Stimulated activated CD4-positive, alpha-beta T cell treated with anti-CD3 and anti-CD28 coated beads, Interleukin-2, amount 100 ng/mL, for 24 hours (primary cell): ENCODE results near the gene ULK2.

Source experiments
- DNase-seq, 2 donors: peaks; one replicate each; pipeline ENCODE4 v3.0.0-alpha.2; 2020

Gene ULK2

DNA sequence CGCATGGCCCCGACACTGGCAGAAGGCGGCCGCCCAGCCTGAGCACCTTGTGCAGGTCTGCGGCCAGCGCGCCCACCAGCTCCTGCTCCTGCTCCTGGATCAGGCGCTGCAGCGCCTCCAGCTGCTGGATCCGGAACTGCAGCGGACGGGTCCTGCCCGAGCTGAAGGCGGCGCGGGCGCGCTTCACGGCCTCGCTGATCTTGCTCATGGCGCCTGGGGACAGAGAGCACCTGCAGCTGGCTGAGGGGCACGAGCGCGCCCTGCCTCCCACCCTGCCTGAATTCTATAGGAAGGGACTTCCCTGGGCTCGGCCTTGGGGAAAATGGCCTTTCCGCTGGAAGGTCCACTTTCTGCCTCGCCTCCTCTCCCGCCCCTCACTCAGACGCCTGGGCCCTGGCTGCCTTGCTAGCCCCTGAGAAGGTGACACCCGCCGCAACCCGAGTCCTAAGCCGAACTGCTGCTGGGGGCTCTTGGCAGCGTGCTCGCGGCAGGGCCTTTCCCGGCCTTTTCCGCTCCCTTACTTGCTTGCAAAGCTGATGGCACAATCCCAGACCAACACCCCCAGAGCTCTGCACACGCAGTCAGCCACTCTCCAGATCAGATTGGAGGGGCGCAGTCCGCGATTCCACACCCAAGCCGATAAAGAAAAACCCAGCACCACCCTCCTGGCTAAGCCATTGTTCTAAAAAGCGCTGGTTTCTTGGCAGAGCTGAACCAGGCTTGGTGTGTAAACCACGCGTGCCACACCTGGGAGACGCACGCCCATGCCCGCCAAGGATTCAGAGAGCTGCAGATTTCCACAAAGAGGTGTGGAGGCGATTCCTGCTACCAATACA is 122.6 kb downstream of the ULK2 start:
- peak; percentile 89 to 94 for DNase-seq

DNA sequence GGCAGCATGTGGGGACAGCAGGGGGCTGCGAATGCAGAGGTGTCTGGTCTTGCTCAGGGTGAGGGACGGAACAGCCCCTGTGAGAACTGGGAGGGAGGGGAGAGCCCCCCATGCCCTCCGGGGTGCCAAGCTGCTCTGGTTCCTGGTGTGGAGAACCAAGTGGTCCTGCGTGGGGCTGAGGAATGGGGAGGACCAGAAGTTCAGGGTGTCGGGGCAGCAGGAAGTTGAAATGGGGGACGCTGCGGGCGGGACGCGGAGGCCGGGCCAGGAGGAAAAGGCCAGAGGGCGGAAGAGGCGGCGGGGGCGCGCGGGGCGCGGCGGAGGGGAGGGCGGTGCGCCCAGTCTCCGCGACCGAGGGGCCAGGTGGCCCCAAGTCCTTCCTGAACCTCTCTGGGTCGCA is 123.2 kb downstream of the ULK2 start:
- DNase-seq, result peak in 1 of 2 donors; percentile 22

DNA sequence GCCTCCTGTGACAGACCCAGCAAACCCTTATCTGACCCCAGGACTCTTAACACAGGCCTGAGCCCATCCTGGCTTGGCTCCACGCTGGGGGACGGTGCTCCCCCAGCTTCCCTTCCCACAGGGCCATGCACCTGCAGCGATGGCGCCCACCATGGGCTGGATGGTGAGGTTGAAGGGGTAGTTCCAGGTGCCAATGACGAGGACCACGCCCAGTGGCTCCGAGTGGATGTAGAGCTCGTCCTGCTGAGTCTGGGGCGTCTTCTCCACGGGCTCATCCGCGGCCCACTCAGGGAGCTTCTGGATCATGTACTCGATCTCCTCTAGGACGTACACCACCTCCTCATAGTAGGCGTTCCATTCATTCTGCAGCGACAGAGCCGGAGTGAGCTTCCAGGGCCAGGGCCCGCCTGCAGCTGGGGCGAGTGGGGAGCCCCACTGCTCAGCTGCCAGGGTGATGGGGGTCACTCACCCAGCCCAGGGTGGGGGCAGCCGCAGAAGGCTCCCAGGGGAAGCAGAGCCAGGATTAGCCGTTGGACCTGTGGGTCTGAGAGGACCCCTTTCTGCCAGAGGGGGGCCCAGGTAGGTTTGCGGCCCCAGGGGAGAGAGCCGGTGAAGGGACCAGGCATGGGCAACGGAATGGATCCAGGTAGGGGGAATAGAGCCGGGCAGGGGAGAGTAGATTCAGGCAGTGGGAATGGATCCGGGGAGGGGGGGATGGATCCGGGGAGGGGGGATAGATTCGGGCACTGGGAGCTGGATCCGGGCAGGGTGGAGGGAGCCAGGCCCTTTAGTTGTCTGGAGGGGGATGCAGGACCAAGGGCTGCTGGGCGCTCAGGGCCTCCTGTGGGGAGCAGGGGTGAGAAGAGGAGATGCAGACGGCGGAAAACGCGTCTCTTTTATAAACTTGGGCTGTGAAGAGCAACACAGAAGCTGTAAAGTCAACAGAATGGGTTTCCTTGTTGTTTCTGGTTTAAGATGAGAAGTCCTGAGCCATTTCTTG is 124.3 kb downstream of the ULK2 start:
- DNase-seq, result no peak

DNA sequence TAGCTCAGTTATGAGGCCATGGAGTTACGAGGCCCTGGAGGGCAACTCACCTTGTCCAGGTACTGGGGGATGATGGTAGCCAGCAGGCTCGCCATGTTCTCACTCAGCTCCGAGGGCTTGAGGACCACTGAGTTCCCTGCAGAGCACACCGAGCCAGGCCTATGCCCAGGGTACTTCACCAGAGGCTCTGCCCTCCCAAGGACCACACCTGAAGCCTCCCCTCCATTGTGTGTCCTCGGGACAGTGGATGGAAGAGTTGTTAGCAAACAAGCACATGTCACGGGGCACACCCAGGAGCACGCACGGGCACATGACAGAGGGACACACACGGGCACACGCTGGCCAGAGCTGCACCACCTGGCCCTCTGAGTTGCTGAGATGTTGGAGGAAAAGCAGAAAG is 125.2 kb downstream of the ULK2 start:
- no peak for DNase-seq

DNA sequence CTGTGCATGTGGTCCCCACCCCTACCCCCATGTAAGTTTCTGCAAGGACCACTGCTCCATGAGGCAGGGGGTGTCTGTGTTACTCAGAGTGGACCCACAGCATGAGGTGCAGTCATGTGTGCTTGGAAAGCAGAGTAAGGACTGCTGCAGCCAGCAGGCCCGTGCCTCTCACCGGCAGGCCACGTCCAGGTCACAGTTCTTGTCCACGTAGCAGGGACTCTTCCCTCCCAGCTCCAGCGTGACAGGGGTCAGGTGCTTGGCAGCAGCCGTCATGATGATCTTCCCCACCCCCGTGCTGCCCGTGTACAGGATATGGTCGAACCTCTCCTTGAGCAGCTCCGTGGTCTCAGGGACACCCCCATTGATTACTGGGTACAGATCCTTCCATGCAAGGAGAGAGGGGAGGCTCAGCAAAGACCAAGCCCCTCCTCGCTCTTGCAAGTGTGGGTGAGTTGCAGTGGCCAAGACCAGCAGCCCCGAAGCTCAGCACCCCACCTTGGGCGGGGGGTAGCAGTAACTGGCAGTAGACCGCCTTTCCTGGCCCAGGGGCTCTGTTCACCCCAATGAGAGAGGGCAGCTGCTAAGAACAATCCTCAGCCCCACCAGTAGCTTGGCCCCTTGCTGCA is 125.8 kb downstream of the ULK2 start:
- DNase-seq, result no peak

DNA sequence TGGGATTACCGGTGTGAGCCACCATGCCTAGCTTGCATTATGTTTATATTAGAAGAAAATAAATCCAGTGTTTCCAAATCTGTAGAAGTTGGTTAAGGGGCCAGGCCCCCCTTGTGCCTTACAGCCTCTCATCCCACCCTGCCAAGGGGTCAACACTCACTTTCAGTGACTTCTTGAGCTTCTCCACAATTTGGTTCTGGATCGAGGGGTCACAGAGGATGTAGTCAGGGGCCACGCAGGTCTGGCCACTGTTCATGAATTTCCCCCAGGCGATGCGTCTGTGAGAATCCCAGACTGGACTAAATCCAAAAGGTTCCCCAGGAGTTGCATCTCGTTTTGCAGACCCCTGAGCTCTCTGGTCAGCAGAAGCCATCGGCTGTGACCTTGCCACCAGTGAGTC is 126.8 kb downstream of the ULK2 start:
- no peak for DNase-seq

DNA sequence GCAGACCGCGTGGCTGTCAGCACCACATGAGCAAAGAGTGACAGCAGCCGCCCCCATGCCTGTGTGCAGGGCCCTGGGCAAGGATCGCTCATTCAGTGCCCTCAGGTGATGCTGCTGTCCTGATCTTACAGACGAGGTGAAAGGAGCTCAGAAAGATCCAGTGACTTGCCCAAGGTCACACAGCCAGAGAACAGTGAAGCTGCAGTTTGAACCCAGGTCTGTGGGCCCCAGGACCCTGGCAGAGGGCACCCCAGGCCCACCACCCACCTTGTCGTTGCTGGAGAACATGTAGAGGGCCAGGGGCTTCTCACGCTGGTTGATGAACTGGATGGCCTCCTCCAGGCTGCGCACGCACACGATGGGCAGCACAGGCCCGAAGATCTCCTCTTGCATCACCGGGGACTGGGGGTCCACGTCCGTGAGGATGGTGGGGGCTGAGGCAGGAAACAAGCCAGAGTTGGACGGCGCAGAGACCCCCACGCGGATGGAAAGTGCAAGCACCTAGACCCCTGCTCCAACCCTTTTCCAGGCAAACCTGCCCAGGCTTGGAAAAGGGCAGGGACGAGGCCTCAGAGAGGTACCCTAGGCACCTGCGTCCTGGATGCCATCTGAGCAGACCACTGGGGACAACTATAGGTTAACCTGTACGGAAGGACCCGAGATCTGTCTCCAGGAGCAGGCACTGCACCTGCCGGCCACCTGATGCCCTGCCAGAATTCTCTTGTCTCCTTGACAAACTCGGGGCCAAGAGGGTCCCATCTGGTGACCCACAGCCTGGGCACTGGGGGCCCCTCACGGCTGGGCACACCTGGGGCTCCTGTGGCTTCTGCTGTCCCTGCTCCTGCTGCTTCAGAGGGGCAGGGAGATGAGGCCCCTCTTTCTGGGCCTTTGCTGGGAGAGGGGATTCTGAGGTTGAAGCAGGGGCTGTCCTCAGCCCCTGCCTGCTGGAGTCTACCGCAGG is 128.2 kb downstream of the ULK2 start:
- no peak for DNase-seq

DNA sequence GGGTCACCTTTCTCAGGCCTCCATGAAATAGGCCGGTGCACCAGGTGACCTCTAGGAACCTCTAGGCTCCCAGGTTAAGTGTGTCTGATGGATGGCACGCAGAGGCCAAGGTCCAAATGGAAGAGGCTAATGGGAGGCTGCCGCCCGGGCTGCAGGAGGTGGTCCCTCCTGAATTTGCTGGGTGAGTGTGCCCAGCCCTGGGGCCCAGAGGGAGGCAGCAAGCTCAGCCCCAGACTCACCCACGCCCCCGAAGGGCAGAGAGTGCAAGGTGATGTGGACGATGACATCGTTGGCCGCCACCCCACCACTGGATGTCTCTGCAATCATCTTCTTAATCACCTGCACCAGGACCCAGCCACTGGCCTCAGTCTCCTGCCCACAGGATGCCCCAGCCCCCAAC is 129.0 kb downstream of the ULK2 start:
- no peak for DNase-seq

DNA sequence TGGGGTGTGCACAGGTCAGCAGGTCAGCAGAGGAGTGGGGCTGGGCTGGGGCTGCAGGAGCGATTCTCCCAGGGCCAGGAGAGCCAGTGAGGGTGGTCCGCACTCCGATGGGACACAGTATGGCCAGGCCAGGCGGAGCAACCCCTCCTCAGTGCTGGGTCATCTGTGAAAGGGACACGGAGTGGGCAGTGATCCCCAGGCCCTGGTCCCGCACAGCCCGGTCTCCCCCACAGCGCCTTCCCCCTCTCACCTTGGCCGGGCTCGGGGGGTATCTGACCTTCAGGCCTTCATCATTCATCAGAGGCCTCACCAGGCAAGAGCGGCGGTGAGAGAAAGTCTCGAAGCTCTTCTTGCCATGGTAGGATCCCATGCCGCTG is 129.7 kb downstream of the ULK2 start:
- DNase-seq, result no peak

DNA sequence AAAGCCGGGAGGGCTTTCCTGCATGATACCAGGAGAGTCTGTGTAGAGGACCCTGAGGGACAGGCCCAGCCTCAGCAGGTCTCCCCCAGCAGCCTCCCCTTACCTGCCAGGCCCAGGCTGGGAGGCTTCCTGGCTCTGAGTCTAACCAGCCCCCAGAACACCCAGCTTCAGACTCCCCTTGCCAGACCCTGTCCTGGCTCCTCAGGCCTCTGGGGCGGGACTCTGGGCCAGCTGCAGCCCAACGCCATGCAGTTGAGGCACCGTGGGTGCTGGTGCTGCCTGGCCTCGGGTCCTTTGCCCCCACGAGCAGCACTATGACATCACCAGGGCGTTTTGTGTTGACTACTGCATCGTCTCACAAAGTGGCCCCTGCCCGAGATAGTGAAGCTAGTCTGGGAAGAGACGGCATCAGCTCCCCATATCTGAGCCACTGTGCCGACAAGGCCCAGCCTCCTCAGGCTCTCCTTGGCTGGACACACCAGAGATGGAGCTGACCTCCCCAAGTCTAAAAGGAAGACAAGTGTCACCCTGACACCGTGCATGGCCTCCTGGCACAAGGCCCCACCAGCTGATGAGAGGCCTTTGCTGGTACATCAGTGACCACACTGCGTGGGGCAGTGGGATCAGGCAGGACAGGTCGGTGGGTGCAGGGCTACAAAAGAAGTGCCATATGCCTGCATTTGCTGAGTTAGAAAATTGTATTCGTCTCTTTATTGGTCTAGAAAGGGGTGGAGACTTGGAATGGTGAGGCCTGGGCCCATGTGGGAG is 130.2 kb downstream of the ULK2 start:
- no peak for DNase-seq

DNA sequence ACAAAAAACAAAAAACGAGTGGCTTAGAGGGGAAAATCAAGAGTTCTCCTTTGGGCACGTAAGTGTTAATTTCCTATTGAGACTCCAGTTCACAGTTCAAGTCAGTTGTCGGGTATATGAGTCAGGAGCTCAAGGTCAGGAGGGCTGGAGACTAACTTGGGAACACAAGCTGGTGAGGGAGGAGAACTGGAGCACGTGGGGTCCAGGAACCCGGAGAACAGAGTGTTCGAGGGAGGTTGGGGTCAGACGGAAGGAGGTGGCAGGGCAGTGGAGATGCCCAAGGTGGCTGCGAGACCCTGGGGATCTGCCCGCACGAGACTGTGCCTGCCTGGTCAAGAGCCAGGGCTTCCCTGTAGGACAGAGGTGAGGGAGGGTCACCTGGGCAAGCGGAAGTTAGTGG is 131.7 kb downstream of the ULK2 start:
- DNase-seq, result no peak

DNA sequence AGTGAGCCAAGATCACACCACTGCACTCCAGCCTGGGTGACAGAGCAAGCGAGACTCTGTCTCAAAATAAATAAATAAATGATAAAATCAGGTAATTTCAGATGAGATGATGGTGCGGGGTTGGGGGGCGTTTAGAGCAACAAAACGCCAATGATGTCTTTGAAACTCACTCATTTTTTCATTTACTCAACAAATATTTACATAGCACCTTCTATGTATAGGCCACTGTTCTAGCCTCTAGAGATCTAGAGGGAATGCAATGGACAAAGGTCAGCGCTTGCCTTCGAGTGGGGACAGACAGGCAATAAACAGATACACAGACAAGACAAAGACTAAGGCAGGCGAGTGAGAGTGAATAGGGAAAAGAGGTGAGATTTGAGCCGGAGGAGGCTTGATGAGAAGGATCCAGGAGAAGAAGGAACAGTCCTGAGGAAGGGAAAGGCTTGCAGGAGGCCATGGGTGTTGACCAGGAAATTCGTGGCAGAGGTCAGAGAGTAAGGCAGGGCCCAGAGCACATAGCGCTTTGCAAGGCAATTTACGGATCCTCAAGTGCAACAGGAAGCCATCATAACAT is 133.7 kb downstream of the ULK2 start:
- DNase-seq, result no peak

DNA sequence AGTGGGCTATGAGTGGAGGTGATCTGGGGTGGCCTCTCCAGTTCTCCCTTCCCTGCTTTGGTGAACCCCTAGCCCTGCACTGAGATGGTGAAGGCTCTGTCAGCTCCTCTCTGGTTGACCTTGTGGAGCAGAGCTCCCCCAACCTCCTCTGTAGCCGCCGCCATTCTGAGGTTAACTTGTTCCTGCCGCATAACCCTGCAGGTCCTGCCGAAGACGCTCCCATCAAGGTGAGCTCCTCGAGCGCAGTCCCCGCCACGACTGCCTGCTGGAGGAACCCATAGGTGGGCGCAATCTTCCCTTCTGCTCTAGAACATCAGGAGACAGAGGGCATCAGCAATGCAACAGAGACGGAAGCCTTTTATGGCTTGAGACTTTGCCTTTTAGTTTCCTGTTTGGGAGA is 136.1 kb downstream of the ULK2 start:
- no peak for DNase-seq

DNA sequence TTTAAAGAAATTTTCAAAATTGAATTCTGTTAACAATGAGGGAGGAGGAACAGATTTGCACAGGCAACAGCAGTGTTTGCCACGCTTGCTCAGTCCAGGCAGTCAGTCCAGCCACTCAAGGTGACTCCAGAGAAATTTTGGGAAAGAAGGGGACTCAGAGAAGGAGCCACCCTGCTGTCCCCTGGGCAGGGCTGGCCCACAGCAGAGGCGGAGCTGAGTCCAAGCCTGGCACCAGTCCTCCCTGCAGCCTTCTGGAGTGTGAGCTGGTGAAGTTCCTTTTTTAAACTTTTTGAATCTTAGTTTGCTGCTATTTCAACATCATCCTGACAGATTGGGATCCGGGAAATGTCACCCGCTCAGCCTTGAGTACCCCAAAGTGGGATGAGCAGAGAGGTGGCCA is 136.9 kb downstream of the ULK2 start:
- no peak for DNase-seq

DNA sequence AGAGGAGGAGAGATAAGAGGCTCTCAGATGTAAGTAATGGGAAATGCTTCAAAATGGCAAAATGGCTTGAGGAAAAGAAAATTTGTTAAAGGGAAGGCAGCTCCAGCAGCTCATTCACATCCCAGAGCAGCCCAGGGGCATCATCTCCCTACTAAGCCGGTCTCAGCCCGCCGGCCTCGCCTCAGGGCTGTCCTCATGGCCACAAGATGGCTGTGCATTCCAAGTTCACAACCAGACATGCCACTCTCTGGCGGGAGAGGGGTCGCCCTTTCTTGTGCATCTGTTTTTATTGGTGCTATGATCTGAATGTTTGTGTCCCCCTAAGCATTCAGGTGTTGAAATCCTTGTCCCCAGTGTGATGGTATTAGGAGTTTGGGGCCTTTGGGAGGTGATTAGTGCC is 137.8 kb downstream of the ULK2 start:
- DNase-seq, result no peak

DNA sequence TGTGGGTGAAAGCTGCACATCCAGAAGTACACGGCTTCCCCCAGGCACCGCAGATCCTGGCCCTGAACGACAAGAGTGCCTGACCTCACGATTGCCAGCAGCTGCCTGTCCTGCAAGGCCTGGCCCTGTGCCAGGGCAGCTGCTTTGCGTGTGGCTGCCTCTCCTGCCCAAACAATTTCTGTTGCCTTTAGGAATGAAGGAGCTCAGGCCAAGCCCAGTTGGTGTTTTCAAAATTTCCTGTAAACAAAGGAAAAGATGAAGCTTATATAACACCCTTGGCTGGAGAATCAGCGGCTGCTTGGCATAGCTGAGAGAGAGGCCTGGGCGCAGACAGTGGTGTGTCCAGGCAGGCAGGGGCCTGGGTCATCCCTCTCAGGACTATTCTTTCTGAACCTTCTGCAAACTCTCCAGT is 139.6 kb downstream of the ULK2 start:
- DNase-seq, result no peak

DNA sequence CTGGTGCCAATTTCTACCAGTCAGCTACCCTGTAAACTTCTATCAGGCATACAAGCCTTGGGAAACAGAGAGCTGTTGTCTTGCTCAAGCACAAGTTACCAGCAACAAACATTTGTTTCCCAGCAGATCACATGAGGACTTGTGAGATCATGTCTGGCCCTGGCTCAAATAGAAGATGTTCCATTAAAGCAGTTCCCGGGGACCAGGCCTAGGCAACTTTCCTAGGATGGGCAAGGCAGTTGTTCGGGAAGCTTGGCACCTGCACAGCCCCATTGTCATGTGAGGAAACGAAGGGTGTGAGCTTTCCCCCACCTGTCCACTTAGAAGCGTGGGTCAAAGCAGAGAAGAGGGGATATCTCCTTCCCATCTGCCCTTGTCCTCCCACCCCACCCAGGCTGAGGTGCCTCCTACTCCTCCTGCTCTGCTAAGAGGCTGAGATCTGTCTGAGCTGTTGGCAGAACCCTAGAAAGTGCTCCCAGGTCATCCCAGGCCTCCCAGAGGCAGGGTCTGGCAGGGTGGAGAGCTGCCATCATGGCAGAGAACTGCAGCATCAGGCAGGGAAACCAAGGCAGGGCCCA is 140.1 kb downstream of the ULK2 start:
- no peak for DNase-seq

DNA sequence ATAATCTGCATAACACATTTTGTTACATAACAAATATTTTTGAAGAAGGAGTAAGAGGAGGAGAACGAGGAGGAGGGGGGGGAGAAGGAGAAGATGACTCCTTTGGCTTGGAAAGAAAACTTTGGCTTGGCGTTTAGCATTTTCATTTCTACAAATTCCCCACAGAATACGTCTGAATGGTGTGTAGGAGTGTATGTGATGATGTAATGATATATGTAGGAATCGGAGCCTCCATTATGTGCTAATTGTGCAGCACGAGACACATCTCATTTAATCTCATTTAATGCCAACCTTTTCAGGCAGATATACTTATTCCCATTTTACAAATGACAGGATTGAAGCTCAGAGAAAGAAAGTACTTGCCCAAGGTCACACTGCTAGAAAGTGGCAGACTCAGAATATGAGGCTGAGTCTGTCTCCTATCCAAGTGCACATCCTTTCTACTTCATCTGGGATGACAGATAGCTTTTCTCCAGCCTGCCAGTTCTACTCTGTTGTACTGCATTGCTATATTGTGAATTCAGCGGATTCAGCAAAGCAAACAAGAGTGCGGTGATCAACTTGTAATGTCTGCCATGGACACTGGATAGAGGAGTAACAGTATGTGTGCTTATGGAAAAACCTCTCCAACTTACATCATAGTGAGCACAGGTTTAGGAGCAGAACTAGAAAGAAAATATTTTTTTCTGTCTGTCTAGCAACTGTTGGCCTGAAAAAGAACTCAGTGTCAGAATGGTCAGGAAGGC is 140.9 kb downstream of the ULK2 start:
- no peak for DNase-seq

DNA sequence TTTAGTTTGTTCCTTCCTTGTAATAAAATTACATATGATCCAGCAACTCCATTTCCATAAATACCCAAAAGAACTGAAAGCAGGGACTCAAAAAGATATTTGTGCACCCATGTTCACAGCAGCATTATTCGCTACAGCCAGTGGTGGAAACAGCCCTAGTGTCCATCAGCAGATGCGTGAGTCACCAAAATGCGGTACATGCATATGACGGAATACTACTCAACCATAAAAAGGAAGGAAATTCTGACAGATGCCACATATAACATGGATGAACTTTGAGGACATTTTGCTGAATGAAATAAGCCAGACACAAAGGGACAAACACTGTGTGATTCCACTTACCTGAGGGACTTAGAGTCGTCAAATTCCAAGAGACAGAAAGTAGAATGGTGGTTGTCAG is 142.2 kb downstream of the ULK2 start:
- DNase-seq, result no peak
